ENCODE results near the gene VAT1L.

GRCh38 chr16:77785373-77785764 lies 3.0 kb upstream of the VAT1L start:
- TF ChIP-seq POLR2A (IDR thresholded peaks at IDR 0.05): no peak
- TF ChIP-seq CTCF (IDR thresholded peaks at IDR 0.05): no peak
